Measurements from ENCODE around the gene BTNL3.

DNA sequence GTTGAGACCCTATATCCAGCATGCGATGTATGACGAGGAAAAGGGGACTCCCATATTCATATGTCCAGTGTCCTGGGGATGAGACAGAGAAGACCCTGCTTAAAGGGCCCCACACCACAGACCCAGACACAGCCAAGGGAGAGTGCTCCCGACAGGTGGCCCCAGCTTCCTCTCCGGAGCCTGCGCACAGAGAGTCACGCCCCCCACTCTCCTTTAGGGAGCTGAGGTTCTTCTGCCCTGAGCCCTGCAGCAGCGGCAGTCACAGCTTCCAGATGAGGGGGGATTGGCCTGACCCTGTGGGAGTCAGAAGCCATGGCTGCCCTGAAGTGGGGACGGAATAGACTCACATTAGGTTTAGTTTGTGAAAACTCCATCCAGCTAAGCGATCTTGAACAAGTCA is 17.1 kb downstream of the BTNL3 start:
- TF ChIP-seq, protein P1, sequence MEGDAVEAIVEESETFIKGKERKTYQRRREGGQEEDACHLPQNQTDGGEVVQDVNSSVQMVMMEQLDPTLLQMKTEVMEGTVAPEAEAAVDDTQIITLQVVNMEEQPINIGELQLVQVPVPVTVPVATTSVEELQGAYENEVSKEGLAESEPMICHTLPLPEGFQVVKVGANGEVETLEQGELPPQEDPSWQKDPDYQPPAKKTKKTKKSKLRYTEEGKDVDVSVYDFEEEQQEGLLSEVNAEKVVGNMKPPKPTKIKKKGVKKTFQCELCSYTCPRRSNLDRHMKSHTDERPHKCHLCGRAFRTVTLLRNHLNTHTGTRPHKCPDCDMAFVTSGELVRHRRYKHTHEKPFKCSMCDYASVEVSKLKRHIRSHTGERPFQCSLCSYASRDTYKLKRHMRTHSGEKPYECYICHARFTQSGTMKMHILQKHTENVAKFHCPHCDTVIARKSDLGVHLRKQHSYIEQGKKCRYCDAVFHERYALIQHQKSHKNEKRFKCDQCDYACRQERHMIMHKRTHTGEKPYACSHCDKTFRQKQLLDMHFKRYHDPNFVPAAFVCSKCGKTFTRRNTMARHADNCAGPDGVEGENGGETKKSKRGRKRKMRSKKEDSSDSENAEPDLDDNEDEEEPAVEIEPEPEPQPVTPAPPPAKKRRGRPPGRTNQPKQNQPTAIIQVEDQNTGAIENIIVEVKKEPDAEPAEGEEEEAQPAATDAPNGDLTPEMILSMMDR (IDR thresholded peaks at IDR 0.05; ENCODE audit: low read depth, low read length, poor library complexity, severe bottlenecking): no peak
- no peak for TF ChIP-seq EZH2phosphoT487 (IDR thresholded peaks at IDR 0.05; ENCODE audit: borderline replicate concordance, low read length)

Data from DOHH2 (cell line).